Smooth muscle cell of the brain vasculature (primary cell): ENCODE measurements around the gene MYL2.
"Not testable (repeated sequence)": the region's sequence is repeated elsewhere in the genome, so short reads cannot be mapped to it uniquely, and the experiment has no call there.

ENCODE experiments used
- DNase-seq: peaks from one replicate; pipeline ENCODE4 v3.0.0-alpha.2; 2012; ENCODE audit warnings: low read depth, low spot score

MYL2 gene

GRCh38 chr12:110920324-110920910, at the start of gene MYL2:
TSS of gene MYL2 (minus strand) at chr12:110920579. CDS start at chr12:110920529, 50 bp downstream.
- DNase-seq: no peak

- DNase-seq: no peak
These were observed 45.8 kb upstream of the MYL2 start for GRCh38 chr12:110966081-110966760.

GRCh38 chr12:110965574-110965973, 45.2 kb upstream of the MYL2 start:
- DNase-seq: no peak

- no peak for DNase-seq
These were observed 40.4 kb upstream of the MYL2 start for GRCh38 chr12:110960795-110961194.

- no peak for DNase-seq
These were observed 37.3 kb upstream of the MYL2 start for GRCh38 chr12:110957652-110958051.

- no peak for DNase-seq
These were observed 36.8 kb upstream of the MYL2 start for GRCh38 chr12:110957159-110957558.

- DNase-seq: not testable (repeated sequence)
These were observed 30.5 kb upstream of the MYL2 start for GRCh38 chr12:110950867-110951266.

GRCh38 chr12:110950466-110950865, 30.1 kb upstream of the MYL2 start:
- not testable (repeated sequence) for DNase-seq

GRCh38 chr12:110948041-110948440, 27.7 kb upstream of the MYL2 start:
- DNase-seq: no peak

GRCh38 chr12:110943373-110943772, 23.0 kb upstream of the MYL2 start:
- no peak for DNase-seq

GRCh38 chr12:110941391-110941790, 21.0 kb upstream of the MYL2 start:
- DNase-seq: no peak

GRCh38 chr12:110940933-110941332, 20.6 kb upstream of the MYL2 start:
- DNase-seq: no peak

- DNase-seq: no peak
These were observed 19.9 kb upstream of the MYL2 start for GRCh38 chr12:110940296-110940695.

GRCh38 chr12:110937104-110937641, 16.8 kb upstream of the MYL2 start:
- DNase-seq: no peak

- no peak for DNase-seq
These were observed 16.2 kb upstream of the MYL2 start for GRCh38 chr12:110936367-110937103.

- DNase-seq: no peak
These were observed 15.2 kb upstream of the MYL2 start for GRCh38 chr12:110935588-110935987.

GRCh38 chr12:110934093-110934852, 13.9 kb upstream of the MYL2 start:
- no peak for DNase-seq

- DNase-seq: no peak
These were observed 13.1 kb upstream of the MYL2 start for GRCh38 chr12:110933326-110933974.

GRCh38 chr12:110932046-110932445, 11.7 kb upstream of the MYL2 start:
- DNase-seq: no peak

- DNase-seq: no peak
These were observed 10.9 kb upstream of the MYL2 start for GRCh38 chr12:110931315-110931728.
